Neural cell (in vitro differentiated cells): ENCODE measurements around the gene INPP5B.

ENCODE experiments used
- EP300 ChIP-seq: fragments of 450-650 bp; conservative IDR thresholded peaks from 2 replicates; pipeline ENCODE4 v1.6.1; 2014; ENCODE audit warnings: antibody characterized with exemption, mild to moderate bottlenecking, moderate library complexity; ENCODE audit not compliant: poor library complexity, severe bottlenecking
- EZH2 ChIP-seq: fragments of 200-600, 300-800 bp; shearing (Covaris generic), sonication (generic); IDR thresholded peaks from 2 replicates; pipeline ENCODE4 v1.6.1; 2014; ENCODE audit warnings: antibody characterized with exemption, low read length, borderline replicate concordance, mild to moderate bottlenecking; ENCODE audit not compliant: insufficient read depth, poor library complexity, severe bottlenecking
- MXI1 ChIP-seq: fragments of 450-650 bp; conservative IDR thresholded peaks from 2 replicates; pipeline ENCODE4 v1.6.1; 2014; ENCODE audit warnings: antibody characterized with exemption, mild to moderate bottlenecking; ENCODE audit not compliant: poor library complexity, severe bottlenecking
- POLR2AphosphoS5 ChIP-seq: IDR thresholded peaks from 2 replicates; pipeline ENCODE4 v1.6.1; 2012
- RAD21 ChIP-seq: fragments of 450-650 bp; conservative IDR thresholded peaks from 2 replicates; pipeline ENCODE4 v1.6.1; 2014; ENCODE audit warnings: antibody characterized with exemption, mild to moderate bottlenecking, moderate library complexity
- SMC3 ChIP-seq: fragments of 450-650 bp; conservative IDR thresholded peaks from 2 replicates; pipeline ENCODE4 v1.6.1; 2014; ENCODE audit warnings: antibody characterized with exemption, mild to moderate bottlenecking, moderate library complexity; ENCODE audit not compliant: poor library complexity
- TAF1 ChIP-seq: IDR thresholded peaks from 2 replicates; pipeline ENCODE4 v1.6.1; 2012; ENCODE audit warnings: low read depth
- TF ChIP-seq, protein P1 (sequence below): fragments of 450-650 bp; IDR thresholded peaks from 2 replicates; pipeline ENCODE4 v1.5.1; 2014; ENCODE audit warnings: antibody characterized with exemption, mild to moderate bottlenecking, moderate library complexity; ENCODE audit not compliant: poor library complexity, severe bottlenecking
- TF ChIP-seq, protein P2 (sequence below): IDR thresholded peaks from 2 replicates; pipeline ENCODE4 v1.6.1; 2012; ENCODE audit warnings: borderline replicate concordance

DNA sequence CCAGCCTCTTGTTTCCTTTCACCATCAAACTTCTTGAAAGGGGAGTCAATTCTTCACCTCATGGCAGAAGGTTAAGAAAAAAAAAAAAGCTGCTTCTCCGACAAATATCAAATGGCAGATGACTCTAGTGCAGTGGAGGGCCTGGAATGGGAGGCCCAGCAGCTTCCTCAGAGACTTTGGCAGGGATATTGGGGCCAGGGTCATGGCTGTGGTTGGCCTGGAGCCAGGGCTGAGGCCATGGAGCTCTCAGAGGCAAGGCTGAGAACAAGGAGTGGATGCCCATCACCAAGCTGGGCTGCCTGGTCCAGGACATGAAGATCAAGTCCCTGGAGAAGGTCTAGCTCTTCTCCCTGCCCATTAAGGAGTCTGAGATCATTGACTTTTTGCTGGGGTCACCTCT lies 106.1 kb downstream of the INPP5B start:
- TF ChIP-seq, protein P1, sequence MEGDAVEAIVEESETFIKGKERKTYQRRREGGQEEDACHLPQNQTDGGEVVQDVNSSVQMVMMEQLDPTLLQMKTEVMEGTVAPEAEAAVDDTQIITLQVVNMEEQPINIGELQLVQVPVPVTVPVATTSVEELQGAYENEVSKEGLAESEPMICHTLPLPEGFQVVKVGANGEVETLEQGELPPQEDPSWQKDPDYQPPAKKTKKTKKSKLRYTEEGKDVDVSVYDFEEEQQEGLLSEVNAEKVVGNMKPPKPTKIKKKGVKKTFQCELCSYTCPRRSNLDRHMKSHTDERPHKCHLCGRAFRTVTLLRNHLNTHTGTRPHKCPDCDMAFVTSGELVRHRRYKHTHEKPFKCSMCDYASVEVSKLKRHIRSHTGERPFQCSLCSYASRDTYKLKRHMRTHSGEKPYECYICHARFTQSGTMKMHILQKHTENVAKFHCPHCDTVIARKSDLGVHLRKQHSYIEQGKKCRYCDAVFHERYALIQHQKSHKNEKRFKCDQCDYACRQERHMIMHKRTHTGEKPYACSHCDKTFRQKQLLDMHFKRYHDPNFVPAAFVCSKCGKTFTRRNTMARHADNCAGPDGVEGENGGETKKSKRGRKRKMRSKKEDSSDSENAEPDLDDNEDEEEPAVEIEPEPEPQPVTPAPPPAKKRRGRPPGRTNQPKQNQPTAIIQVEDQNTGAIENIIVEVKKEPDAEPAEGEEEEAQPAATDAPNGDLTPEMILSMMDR, result no peak
- TF ChIP-seq SMC3, result no peak
- TF ChIP-seq EP300, result no peak
- TF ChIP-seq TAF1, result no peak
- TF ChIP-seq POLR2AphosphoS5, result no peak
- TF ChIP-seq EZH2, result no peak
- TF ChIP-seq RAD21, result no peak
- TF ChIP-seq, protein P2, sequence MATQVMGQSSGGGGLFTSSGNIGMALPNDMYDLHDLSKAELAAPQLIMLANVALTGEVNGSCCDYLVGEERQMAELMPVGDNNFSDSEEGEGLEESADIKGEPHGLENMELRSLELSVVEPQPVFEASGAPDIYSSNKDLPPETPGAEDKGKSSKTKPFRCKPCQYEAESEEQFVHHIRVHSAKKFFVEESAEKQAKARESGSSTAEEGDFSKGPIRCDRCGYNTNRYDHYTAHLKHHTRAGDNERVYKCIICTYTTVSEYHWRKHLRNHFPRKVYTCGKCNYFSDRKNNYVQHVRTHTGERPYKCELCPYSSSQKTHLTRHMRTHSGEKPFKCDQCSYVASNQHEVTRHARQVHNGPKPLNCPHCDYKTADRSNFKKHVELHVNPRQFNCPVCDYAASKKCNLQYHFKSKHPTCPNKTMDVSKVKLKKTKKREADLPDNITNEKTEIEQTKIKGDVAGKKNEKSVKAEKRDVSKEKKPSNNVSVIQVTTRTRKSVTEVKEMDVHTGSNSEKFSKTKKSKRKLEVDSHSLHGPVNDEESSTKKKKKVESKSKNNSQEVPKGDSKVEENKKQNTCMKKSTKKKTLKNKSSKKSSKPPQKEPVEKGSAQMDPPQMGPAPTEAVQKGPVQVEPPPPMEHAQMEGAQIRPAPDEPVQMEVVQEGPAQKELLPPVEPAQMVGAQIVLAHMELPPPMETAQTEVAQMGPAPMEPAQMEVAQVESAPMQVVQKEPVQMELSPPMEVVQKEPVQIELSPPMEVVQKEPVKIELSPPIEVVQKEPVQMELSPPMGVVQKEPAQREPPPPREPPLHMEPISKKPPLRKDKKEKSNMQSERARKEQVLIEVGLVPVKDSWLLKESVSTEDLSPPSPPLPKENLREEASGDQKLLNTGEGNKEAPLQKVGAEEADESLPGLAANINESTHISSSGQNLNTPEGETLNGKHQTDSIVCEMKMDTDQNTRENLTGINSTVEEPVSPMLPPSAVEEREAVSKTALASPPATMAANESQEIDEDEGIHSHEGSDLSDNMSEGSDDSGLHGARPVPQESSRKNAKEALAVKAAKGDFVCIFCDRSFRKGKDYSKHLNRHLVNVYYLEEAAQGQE, result no peak
- TF ChIP-seq MXI1, result no peak
